GM20000 (cell line): ENCODE results near the gene KRTAP10-4.
A peak's percentile ranks its signal among the peaks of the same experiment; 100 is the strongest.
"Not testable (repeated sequence)": the region's sequence is repeated elsewhere in the genome, so short reads cannot be mapped to it uniquely, and the experiment has no call there.

Source experiments
- DNase-seq: peaks from one replicate; pipeline ENCODE4 v3.0.0; 2012; ENCODE audit warnings: low spot score
- TF ChIP-seq, protein P1 (sequence below): IDR thresholded peaks from 2 replicates; pipeline ENCODE4 v1.5.1; 2012; ENCODE audit warnings: mild to moderate bottlenecking, control low read depth; ENCODE audit errors: extremely low read depth, missing control alignments

KRTAP10-4 gene

DNA sequence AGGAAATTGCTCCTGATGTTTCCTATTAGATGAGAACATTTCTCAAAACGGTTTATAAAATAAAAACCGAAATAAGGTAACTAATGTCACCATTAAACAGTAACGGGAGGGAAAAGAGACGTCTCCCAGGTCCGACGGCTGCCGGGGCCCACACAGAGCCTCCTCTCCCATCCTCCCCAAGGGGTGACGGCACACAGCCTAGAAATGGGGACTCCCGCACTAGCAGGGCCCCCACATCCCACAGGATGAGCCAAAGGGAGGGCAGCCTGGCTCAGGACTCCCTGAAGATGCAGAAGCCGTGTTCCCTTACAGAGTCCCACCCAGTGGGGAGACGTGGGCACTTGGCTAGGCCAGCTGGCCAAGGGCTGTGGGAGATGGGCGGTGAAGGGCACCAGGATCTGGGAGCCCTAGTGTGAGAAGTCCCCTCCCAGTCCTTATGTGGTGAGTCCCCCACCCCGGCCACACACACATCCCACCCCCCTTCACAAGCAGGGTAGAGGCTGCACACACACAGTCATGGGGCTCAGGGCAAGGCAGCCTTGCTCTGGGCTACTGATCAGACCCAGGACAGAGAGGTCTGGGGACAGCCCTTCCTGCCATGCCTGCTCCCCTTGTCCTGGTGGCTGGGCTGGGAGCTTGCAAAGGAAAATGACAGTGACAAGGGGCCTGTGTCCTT, 18.2 kb upstream of the KRTAP10-4 start:
- TF ChIP-seq, protein P1, sequence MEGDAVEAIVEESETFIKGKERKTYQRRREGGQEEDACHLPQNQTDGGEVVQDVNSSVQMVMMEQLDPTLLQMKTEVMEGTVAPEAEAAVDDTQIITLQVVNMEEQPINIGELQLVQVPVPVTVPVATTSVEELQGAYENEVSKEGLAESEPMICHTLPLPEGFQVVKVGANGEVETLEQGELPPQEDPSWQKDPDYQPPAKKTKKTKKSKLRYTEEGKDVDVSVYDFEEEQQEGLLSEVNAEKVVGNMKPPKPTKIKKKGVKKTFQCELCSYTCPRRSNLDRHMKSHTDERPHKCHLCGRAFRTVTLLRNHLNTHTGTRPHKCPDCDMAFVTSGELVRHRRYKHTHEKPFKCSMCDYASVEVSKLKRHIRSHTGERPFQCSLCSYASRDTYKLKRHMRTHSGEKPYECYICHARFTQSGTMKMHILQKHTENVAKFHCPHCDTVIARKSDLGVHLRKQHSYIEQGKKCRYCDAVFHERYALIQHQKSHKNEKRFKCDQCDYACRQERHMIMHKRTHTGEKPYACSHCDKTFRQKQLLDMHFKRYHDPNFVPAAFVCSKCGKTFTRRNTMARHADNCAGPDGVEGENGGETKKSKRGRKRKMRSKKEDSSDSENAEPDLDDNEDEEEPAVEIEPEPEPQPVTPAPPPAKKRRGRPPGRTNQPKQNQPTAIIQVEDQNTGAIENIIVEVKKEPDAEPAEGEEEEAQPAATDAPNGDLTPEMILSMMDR = no peak
- no peak for DNase-seq

DNA sequence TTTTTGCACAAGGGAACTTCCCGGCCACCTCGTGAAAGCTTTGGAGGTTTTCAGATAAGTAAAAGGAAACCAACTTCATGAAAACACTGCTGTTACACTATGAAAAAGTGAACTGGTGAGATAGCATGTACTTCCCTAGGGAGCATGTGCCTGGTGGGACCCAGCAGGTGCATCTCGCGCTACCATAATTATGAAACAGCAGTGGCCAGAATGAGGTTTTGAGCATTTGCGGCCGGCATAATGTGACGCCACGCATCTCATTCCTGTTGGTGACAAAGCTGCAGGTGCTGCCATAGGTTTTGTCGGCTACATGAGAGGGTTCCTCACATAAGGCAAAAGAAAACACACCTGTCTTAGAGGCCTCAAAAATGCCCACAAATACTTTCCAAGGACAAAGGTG, 16.6 kb upstream of the KRTAP10-4 start:
- TF ChIP-seq, protein P1 = no peak
- DNase-seq = peak; percentile 56

DNA sequence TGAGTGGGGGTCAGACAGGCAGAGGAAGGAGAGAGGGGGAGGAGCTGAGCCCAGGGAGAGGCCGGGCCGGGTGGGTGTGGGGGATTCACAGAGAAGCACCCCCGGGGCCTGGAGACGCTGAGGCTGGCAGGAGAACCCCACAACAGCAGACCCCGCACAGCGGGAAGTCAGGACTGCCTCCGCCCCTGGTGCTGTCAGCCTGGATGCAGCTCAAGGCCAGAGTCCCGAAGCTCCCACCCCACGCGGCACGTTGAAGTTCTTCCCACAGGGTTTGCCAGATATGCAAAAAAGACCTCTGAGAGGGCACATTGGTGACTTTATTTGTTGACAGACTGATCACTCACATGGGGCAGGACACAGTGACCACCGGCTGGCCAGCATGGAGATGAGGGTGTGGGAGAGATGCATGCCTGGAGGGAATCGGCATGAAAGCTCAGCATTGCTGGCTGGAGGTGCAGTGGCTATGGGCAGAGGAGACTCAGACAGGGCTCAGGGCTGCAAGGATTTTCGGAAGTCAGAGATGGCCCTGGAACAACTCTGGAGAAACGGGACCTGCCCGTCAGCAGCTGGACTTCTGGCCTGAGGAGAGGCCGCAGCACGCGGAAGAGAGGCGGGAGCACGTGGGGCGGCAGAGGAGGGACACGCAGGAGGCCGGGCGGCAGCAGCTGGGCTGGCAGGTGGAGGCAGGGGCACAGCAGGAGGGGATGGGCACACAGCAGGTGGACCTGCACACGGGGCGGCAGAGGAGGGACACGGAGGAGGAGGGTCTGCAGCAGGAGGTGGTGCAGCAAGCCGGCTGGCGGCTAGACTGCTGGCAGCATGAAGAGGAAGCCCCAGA, 15.8 kb upstream of the KRTAP10-4 start:
- TF ChIP-seq, protein P1 = no peak
- DNase-seq = no peak

DNA sequence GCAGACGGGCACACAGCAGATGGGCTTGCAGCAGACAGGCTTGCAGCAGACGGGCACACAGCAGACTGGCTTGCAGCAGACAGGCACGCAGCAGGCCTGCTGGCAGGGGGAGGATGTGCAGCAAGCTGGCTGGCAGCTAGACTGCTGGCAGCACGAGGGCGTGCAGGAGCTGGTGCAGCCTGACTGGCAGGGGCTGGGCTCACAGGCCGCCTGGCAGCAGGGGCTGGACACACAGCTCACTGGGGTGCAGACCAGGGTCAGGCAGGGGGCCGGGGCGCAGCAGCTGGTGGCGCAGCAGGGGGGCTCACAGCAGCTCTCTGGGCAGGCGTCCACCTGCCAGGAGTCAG, 15.2 kb upstream of the KRTAP10-4 start:
- DNase-seq = not testable (repeated sequence)

DNA sequence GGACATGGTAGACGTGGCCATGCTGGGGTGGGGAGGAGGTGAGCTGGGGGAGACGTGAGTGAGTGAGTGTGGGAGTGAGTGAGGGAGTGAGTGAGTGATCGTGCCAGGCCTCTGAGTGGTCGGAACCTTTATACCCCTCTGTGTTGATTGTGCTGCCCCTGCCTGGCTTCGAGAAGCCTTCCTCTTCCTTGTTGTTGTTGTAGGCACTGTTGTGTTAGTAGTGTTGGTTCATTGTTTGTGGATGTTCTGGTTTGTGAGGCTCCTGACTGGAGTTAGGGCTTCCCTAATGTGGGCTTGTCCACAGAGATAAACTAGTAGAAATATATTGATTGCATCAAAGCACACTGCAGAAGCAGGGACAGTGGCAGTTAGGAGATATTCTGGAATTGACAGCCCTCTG, 14.8 kb upstream of the KRTAP10-4 start, which contains the start of gene KRTAP10-3:
TSS of gene KRTAP10-3 (minus strand) at position 101 of the 400 bp plus-strand sequence. CDS start at position 21, 80 bp downstream.
- no peak for DNase-seq
- TF ChIP-seq, protein P1 = no peak

DNA sequence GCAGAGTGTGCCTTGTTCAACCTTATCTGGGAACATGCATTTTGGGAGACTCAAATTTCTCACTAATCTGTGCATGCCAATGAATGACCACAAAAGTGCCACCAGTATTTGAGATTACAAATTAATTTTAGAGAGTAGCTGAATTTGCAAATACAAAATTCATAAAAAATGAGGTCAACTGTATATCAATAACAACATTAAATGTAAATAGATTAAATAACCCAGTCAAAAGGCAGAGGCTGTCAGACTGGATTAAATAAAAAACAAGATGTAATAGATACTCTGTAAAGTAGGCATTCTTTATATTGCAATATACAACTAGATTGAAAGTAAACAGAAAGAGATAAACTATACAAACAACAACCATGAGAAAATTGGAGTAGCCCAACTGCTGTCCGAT, 9.4 kb upstream of the KRTAP10-4 start:
- no peak for DNase-seq
- TF ChIP-seq, protein P1 = no peak

DNA sequence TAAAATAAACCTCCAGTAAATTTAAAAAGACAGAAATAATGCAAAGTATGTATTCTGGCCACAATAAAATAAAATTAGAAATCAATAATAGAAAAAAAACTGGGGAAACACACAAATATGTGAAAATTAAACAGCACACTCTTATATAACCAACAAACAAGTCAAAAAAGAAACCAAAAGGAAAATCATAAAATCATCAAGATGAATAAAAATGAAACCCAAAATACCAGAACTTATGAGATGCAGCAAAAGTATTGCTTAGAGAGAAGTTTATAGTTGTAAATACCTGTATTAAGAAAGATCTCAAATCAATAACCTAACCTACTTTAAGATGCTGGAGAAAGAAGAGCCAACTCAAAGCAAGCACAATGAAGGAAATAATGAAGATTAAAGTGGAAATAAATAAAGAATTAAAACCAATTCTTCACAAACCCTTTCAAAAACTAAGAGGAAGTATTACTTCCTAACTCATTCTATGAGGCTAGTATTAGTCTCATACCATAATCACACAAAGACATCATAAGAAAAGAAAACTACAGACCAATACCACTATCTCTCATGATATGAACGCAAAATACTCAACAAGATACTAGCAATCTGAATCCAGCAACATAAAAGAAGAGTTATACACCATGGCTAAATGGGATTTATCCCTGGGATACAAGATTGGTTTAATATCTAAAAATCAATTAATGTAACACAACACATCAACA, 8.5 kb upstream of the KRTAP10-4 start:
- TF ChIP-seq, protein P1 = no peak
- no peak for DNase-seq
